GM12891 (cell line): ENCODE results near the gene CABLES1.

Source experiments
- POLR2A ChIP-seq: IDR thresholded peaks from 2 replicates; pipeline ENCODE4 v1.6.1; 2011; ENCODE audit warnings: low read depth, low read length, control low read depth
- POLR2AphosphoS5 ChIP-seq: IDR thresholded peaks from 2 replicates; pipeline ENCODE4 v1.6.1; 2011; ENCODE audit warnings: low read depth, low read length, control low read depth
- POU2F2 ChIP-seq: IDR thresholded peaks from 2 replicates; pipeline ENCODE4 v1.6.1; 2011; ENCODE audit warnings: low read depth, mild to moderate bottlenecking, control low read depth, low read length, moderate library complexity
- SPI1 ChIP-seq: IDR thresholded peaks from 2 replicates; pipeline ENCODE4 v1.6.1; 2011; ENCODE audit warnings: low read depth, low read length, control low read depth
- TAF1 ChIP-seq: IDR thresholded peaks from 2 replicates; pipeline ENCODE4 v1.6.1; 2011; ENCODE audit warnings: low read depth, low read length, control low read depth

DNA sequence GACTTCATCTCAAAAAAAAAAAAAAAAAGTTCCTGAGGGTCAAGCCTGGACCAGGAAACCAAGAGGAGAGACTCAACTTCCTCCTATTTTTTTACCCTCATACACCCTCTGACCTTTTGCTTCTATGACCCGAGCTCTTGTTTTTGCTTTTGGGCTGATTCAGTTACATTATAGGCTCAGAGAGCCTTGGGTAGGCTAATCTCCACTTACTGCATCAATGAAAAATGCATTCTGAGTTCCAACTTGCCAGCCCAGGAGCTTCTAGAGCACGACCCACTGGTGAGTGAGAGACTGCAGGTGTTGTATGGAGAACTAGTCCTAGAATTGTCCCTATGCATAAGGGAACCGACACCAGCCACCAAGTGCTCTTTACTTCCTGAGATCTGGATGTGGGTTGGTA lies 91.1 kb downstream of the CABLES1 start:
- TF ChIP-seq POLR2A (no peak), POLR2AphosphoS5 (no peak), SPI1 (no peak), TAF1 (no peak), POU2F2 (no peak)
